ENCODE results near the gene DYNC1I2.
"Not testable (repeated sequence)": the region's sequence is repeated elsewhere in the genome, so short reads cannot be mapped to it uniquely, and the experiment has no call there.

The DYNC1I2 gene

DNA sequence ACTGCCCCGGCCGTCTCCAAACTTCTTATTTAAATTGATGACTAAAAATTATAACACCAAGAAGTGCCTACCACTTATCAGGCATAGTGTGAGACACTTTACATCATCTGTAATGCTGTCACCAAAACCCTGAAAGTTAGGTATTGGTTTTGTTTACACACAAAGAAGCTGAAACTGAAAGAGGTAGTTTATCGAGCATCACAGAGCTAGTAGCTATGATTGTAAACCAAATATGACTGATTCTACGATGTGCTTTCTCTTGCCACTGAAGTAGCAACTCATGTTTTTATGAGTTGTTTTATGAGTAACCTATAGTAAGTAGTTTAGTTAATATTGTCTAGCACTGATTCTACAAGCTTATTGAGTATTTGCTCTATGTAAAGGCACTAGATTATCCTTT lies 31.5 kb downstream of the DYNC1I2 start:
- DNase-seq = no peak

- no peak for DNase-seq
Measured at GRCh38 chr2:171719660-171720059, 32.4 kb downstream of the DYNC1I2 start.

DNA sequence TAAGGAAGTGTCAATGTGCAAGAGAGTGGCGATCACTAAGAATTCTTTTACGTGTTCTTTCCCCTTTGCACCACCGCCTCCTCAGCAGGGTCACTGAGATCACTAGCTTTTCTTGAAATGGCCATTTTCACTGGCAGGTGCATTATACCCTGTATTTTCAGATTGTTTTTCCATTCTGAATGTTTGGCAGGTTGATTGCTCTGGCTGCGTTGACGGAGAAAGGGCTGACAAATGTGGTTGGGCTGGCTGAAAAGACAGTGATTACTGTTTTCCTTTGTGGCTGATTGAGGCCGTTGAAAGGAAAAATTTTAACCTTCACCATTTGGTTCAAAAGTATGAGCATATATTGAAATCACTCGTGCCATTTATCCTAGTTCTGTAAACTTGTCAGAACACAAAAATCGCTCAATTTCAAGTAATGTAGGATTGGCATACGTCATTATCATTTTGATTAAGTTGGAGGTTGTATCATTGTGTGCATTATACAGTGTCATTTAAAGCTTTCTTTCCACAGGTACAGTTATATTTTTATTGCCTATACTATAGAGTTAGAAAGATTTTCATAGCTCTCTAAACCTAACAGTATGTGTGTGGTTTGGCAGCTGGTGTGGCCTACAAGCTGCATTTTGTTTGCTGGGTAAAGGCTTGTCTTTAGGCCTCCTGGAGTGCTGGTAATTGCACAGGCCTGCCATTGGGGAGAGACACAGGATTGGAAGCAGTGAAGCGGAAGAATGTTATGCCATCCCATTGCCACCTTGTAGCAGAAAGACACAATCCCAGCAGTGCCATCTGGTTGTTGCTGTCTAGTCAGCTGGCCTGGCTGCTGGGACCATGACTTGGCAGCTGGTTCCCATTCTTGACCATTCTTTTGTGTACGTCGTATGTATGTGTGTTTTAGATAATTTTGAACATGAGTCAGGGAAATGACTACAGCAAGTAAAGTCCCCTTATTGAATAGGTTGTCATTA lies 36.7 kb downstream of the DYNC1I2 start:
- DNase-seq = peak; percentile 60

DNA sequence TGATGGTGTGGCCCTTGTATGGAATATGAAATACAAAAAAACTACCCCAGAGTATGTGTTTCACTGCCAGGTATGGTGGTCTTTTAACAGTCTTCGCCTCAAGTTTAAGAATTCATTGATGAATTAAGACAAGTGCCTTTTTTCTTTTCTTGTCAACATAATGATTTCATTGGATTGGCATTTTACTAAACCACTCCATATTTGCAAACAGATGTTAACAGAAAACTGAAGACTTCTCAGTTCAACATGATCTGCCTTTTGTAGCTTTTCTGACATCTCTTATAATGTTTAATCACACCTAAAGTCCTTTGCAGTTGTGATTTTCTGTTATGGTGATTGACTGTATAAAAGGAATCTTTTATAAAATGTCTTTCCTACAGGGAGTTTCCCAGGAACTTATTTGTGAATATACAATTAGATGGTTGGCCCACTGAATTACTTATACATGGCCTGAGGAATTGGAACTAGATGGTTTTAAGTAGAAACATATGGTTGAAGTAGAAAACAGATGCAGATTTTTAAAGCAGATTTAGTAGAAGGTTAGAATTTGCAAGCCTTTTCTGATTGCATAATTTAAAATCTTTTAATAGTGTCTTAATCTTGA lies 39.7 kb downstream of the DYNC1I2 start:
- no peak for DNase-seq

GRCh38 chr2:171728989-171729951 lies 42.0 kb downstream of the DYNC1I2 start:
- no peak for DNase-seq

DNA sequence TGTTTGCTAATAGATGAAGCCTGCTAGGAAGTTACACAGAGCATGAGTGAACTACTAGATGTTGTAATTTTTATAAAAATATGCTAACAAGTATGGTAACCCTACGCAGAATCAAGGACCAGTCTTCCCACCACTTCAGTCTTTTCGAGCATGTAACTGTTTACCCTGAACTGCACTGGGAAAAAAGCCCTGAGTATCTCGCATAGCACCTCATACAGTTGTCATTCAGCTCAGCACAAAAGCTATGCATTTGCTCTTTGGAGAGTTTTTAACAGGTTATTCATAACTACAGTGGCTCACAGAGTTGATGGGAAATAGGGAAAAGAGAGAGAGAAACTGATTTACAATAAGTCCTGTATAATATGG lies 42.7 kb downstream of the DYNC1I2 start:
- no peak for DNase-seq

DNA sequence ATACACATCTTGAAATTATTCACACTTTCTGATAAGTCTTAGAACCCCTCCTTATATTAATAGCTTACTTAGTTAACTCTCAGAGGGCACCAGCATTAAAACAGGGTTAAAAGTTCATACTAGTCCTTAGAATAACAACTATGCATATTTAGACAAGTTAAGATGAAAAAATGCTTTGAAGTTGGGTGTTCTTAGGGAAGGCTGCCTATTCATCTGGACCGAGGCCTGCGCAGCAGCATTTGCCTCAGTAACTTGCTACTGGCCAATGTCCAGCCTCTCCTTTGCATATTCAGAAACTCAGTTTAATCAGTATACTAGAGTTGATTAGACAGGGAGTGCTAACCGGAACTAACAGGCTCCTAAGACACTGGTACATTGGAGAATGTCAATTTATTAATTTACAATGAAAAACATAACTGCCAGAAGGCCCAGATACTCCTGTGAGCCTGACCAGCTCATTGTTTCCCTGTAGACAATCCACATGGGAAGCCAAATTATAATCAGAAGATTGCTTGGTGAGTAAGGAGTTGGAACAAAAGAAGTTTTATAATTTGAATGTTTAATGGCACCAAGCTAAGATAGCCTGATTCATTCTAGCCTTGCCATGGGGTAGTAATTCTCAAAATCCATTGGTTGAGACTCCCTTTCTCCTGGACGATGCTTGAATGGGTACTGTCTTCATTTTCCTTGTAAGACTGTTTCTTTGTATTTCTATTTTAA lies 48.9 kb downstream of the DYNC1I2 start:
- no peak for DNase-seq

- DNase-seq = no peak
Measured at GRCh38 chr2:171741189-171741588, 53.9 kb downstream of the DYNC1I2 start.

- DNase-seq = no peak
Measured at GRCh38 chr2:171742760-171743159, 55.5 kb downstream of the DYNC1I2 start.

DNA sequence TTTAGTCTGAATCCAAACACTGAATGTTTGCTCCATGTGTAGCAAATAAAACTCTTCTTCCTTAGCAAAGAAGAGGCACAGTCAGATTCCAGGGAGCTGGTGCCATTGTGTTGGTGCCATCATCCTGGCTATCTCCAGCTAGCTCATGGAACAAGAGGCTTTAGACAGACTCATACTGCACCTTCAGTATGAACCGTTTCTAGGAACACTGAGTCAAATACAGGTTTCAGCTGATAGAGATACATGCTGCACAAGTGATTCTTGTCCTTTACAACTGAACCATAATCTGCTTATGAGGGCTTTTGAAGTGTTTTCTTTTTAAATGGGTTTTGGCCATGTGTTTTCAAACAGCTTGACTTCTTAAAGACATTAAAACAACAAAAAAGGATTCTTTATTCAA lies 57.9 kb downstream of the DYNC1I2 start:
- no peak for DNase-seq

DNA sequence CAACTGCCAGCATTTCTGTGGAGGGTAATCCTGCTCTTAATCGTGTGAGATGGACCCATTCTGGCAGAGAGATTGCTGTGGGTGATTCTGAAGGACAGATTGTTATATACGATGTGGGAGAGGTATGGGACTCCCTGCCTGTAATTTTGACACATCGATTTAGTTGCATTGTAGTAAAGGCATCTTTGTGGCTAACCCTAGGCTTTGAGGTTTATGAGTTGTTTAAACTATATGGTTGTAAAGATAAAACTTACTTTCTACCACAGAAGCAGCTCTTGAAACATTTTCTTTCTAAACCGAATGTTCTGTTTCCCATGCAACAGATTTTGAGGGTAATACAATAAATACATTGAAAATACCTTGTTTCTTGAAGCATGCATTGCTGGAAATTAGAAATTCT lies 58.5 kb downstream of the DYNC1I2 start:
- DNase-seq = no peak

DNA sequence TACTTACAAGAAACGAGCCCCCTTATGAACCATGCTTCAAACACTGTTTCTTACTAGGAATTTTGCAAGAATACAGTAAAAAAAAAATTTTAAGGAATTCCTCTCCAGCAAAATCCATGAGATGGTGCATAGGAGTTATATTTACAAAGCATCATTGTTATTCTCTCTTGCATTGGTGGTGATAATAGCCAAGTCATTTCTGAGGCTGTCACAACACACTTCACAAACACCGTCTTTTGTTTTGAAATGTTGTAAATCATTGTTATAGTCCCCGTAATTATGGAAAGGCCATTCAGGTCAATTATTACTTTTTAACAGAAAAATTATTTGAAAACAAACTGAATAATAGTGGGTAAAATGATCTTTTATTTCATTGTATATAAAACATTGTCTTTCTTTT lies 60.1 kb downstream of the DYNC1I2 start:
- DNase-seq = no peak

DNA sequence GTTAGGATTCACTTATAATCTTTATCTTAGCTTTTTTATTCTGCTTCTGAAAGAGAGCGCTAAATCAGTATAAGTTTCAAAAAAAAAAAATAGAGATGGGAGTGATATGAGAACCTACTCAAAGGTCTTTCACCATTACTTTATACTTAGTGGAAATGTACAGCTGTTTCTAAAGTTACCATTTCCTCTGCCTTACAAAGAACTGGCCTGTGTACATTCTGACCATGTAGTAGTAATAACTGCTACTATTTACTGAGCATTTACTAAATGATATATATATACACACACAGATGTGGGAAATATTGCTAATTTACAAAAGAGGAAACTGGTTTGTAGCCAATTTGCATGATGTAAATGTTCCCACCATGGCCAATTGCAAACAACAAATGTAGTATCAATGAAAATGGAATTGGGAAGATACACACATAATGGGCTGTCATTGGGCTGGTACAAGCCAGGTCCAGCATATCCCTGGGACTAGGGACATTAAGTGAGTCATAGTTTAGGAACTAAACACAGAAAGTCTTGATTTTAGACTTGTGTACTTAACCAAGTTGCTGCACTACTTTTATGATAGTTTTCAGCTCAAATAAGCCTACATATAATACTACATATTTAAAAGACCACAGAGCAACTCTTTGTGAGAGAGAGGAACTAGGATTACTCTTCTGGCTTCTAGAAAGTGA lies 67.1 kb downstream of the DYNC1I2 start:
- DNase-seq = no peak

DNA sequence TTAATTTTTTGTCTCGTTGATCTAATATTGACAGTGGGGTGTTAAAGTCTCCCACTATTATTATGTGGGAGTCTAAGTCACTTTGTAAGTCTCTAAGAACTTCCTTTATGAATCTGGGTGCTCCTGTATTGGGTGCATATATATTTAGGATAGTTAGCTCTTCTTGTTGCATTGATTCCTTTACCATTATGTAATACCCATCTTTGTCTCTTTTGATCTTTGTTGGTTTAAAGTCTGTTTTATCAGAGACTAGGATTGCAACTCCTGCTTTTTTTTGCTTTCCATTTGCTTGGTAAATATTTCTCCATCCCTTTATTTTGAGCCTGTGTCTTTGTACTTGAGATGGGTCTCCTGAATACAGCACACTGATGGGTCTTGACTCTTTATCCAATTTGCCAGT lies 71.5 kb downstream of the DYNC1I2 start:
- DNase-seq = not testable (repeated sequence)

- not testable (repeated sequence) for DNase-seq
Measured at GRCh38 chr2:171761176-171761575, 73.9 kb downstream of the DYNC1I2 start.

GRCh38 chr2:171762879-171763573 lies 75.8 kb downstream of the DYNC1I2 start:
- DNase-seq = no peak

GRCh38 chr2:171763602-171764001 lies 76.3 kb downstream of the DYNC1I2 start:
- DNase-seq = no peak

DNA sequence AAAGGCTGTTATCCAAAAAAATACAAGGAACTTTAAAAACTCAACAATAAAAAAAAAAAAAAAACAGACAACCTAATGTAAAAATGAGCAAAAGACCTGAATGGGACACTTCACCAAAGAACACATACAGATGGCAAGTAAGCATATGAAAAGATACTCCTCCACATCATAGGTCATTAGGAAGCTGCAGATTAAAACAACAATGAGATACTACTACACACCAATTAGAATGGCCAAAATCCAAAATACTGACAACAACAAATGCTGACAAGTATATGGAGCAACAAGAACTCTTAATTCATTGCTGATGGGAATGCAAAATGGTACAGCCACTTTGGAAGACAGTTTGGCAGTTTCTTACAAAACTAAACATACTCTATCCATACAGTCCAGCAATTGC lies 84.2 kb downstream of the DYNC1I2 start:
- DNase-seq = no peak

GRCh38 chr2:171772373-171772772 lies 85.1 kb downstream of the DYNC1I2 start:
- no peak for DNase-seq

- not testable (repeated sequence) for DNase-seq
Measured at GRCh38 chr2:171774581-171774980, 87.3 kb downstream of the DYNC1I2 start.

DNA sequence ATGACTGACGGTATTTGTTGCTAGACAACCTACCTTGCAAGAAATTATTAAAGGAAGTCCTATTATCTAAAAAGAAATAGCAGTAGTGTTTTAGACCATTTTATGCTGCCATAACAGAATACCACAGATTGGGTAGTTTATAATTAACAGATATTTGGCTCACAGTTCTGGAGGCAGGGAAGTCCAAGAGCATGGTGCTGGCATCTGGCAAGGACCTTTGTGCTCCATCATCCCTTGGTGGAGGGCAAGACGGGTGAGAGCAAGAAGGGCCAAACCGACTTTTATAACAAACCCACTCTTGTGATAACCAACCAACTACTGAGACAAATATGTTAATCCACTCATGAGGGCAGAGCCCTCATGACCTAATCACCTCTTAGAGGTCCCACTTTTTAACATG lies 91.2 kb downstream of the DYNC1I2 start:
- no peak for DNase-seq

Measured in NCI-H2107 (cell line).